Brain microvascular endothelial cell (primary cell): ENCODE results near the gene TTC39B.
A peak's percentile ranks its signal among the peaks of the same experiment; 100 is the strongest.

Experiments
- DNase-seq: peaks from one replicate; pipeline ENCODE4 v3.0.0-alpha.2; 2020
- H3K27ac ChIP-seq: fragments of 250-450 bp; sonication (Bioruptor Pico); 2 replicates; pipeline ENCODE4 v1.5.1; 2020; ENCODE audit warnings: mild to moderate bottlenecking, moderate library complexity
- H3K27me3 ChIP-seq: fragments of 250-450 bp; sonication (Bioruptor Pico); replicated peaks from 2 replicates; pipeline ENCODE4 v1.5.1; 2020; ENCODE audit warnings: mild to moderate bottlenecking
- H3K36me3 ChIP-seq: fragments of 250-450 bp; sonication (Bioruptor Pico); replicated peaks from 2 replicates; pipeline ENCODE4 v1.5.1; 2020; ENCODE audit warnings: mild to moderate bottlenecking
- H3K4me3 ChIP-seq: 2 replicates; pipeline ENCODE4 v1.5.1; 2011; ENCODE audit warnings: low read depth, mild to moderate bottlenecking, control low read depth, low read length, moderate library complexity
- in situ Hi-C: cut with HindIII; loops from 2 replicates; pipeline ENCODE4 v1.10.0; 2017; ENCODE audit warnings: low sequenced_read_pairs, low pct_ligation_motif_present
- TF ChIP-seq, protein P1 (sequence below): IDR thresholded peaks from 2 replicates; pipeline ENCODE4 v1.5.1; 2011; ENCODE audit warnings: low read depth, mild to moderate bottlenecking, moderate library complexity, low read length, control low read depth, inconsistent platforms; ENCODE audit errors: missing control alignments

The TTC39B gene

DNA sequence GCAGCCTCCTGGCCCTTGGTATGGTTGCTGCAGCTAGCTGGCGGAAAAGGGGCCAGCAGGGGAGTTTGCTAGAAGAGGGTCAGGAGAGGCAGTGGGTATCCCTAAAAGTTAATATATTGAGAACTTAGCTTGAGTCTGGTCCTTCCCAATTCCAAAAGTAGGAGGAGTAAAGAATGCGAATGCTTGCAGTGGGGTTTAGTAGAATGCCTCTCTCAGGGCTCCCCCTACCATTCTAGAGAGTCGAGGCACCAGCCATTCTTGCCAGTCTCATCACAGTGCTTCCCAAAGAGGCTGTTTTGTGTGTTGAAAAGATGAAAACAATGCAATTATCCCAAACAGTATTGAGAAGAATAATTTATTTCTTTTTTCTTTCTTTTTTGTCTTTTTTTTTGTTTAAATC, 26.4 kb downstream of the TTC39B start:
- H3K27me3 ChIP-seq: no peaks in the 10 kb centered on the region
- DNase-seq: no peak
- no peak overlapping the region for H3K27ac ChIP-seq

DNA sequence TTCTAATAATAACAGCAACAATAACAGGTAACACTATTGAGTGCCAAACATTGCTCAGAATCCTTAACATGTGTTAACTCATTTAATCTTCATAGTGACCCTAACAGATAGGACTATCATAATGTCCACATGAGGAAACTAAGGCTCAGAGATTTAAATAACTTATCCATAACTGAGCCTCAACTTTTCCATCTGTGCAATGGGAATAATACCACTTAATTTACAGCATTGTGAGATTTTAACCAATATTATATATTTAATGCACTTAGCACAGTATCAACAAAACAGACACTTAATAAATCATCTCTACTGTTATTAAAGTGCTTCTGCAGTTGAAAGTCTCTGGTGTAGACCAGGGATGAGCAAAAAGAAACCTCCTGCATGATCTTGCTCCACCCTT, 28.2 kb downstream of the TTC39B start:
- TF ChIP-seq, protein P1, sequence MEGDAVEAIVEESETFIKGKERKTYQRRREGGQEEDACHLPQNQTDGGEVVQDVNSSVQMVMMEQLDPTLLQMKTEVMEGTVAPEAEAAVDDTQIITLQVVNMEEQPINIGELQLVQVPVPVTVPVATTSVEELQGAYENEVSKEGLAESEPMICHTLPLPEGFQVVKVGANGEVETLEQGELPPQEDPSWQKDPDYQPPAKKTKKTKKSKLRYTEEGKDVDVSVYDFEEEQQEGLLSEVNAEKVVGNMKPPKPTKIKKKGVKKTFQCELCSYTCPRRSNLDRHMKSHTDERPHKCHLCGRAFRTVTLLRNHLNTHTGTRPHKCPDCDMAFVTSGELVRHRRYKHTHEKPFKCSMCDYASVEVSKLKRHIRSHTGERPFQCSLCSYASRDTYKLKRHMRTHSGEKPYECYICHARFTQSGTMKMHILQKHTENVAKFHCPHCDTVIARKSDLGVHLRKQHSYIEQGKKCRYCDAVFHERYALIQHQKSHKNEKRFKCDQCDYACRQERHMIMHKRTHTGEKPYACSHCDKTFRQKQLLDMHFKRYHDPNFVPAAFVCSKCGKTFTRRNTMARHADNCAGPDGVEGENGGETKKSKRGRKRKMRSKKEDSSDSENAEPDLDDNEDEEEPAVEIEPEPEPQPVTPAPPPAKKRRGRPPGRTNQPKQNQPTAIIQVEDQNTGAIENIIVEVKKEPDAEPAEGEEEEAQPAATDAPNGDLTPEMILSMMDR: no peak
- DNase-seq: no peak
- H3K36me3 ChIP-seq: no peaks in the 10 kb centered on the region
- no peak overlapping the region for H3K27ac ChIP-seq
- H3K4me3 ChIP-seq: no peak overlapping the region
- H3K27me3 ChIP-seq: no peaks in the 10 kb centered on the region
- in situ Hi-C loops: no loop called here

More for the DNA sequence above, 26.4 kb downstream of the TTC39B start:
- TF ChIP-seq, protein P1: no peak
- Histone ChIP-seq H3K4me3 (no peak overlapping the region), H3K36me3 (no peaks in the 10 kb centered on the region)
- in situ Hi-C loops: no loop called here

DNA sequence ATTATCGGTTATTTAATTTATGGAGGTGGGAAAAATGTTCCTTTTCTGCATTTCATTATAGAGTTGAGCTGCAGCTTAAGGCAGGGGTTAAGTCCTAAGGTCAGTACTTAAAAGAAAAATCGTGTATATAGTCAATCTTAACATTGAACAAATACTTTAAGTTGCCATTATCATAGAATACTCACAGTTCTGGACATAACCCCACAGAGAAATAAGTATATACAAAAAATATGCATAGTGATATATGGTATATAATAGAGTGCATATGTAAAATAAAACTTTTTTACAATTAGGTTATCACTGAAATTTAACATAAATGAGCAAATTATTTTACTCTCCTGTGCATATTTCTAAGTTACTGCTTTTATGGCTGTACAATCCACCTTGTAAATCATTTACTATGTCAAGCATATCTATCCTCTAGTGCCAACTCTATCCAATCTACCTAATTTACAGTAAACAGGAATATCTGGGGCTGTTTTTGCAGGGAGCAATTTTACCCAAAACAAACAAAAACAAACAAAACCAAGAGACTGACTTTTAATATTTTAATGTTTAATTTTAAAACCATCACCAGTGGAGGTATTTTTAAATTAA, 28.8 kb downstream of the TTC39B start:
- in situ Hi-C loops: no loop called here
- Histone ChIP-seq H3K27me3 (no peaks in the 10 kb centered on the region), H3K27ac (no peak overlapping the region), H3K36me3 (no peaks in the 10 kb centered on the region), H3K4me3 (no peak overlapping the region)
- DNase-seq: no peak
- TF ChIP-seq, protein P1: no peak

DNA sequence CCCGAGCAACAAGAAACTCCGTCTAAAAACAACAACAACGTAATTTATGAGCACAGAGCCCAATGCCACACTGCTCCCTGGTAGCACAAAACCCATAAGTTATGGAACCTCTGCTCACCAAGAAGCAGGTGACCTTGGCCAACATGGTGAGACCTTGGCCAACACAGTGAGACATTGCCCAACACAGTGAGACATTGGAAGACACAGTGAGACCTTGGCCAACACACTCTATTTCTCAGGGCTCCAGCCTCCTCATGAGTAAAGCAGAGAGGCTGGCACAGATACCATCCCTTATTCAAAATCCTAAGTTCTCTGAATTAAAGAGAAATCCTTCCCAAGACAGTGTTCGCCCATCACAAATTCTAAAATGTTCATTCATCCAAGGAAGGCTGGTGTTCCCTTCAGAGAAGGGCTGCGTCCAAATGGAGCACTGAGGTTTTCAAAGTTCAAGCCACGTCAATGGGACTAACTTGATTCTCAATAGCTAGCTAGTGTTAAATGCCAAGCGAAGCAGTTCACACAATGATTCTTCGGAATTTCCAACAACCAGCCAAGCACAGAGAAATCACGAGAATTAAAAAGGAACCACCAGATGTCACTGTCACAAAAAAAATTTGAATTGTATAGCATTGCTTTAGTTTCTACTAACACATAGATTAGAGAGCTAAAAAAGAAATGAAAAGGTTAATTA, 29.5 kb downstream of the TTC39B start:
- in situ Hi-C loops: no loop called here
- H3K27ac ChIP-seq: no peak overlapping the region
- no peak for DNase-seq
- no peaks in the 10 kb centered on the region for H3K36me3 ChIP-seq
- TF ChIP-seq, protein P1: peak; percentile 33
- no peaks in the 10 kb centered on the region for H3K27me3 ChIP-seq
- no peak overlapping the region for H3K4me3 ChIP-seq

DNA sequence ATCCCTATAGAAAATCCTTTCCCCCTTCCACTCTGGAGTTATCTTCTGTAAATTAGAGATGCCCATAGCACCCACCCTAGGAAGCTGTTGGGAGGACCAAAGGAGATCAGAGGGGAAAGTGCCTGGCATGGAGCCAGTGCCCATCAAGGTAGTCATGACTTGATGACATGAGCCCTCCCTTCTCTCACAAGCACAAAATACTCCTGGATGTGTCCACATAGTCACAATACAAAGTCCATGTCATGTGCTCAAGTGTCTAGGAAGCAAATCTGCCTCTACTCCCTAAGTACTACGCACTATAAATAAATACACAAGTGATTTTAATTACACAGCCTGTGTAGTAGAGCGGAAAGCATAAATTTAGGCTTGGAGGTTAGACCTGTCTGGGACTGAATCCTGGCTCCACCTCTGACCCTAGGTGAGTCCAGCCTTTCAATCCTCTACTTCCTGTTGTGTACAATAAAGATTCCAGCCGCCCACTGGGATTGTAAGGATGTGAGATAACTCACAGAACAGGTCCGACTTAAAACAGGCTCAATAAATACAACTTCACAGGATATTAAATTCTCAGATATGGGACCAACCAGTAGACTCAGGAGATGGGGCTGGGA, 30.6 kb downstream of the TTC39B start:
- no peak overlapping the region for H3K27ac ChIP-seq
- H3K36me3 ChIP-seq: no peaks in the 10 kb centered on the region
- in situ Hi-C loops: no loop called here
- DNase-seq: no peak
- TF ChIP-seq, protein P1: no peak
- no peak overlapping the region for H3K4me3 ChIP-seq
- H3K27me3 ChIP-seq: no peaks in the 10 kb centered on the region

DNA sequence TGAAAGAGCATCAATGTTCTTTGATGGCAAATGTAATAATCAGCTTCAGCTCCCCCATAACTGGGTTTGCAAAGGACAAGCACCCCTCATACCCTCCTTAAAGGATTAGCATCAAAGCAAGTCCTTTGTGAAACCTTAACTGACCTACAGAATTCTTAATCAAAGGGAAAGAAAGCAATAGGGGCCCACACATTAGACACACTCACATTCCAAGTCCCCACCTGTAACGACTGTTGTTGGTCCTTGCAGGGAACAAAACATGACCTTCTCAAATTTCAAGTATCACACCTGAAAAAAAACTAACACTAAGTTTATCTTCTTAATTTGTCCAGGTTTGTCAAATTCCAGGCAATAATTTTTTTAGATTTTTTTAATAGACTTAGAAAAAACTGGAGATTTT, 32.6 kb downstream of the TTC39B start:
- in situ Hi-C loops: no loop called here
- Histone ChIP-seq H3K4me3 (no peak overlapping the region), H3K27ac (no peak overlapping the region), H3K36me3 (no peaks in the 10 kb centered on the region), H3K27me3 (no peaks in the 10 kb centered on the region)
- TF ChIP-seq, protein P1: no peak
- DNase-seq: no peak
